Stimulated activated CD4-positive, alpha-beta T cell treated with anti-CD3 and anti-CD28 coated beads, Interleukin-12 subunit alpha, Interleukin-12 subunit beta, amount 100 ng/mL, for 4 hours (primary cell): ENCODE results near the gene KHDRBS2.

ENCODE experiments used
- DNase-seq: peaks from one replicate; pipeline ENCODE4 v3.0.0-alpha.2; 2020

Gene KHDRBS2

GRCh38 chr6:62009445-62009844, 276.6 kb downstream of the KHDRBS2 start:
- no peak for DNase-seq

- no peak for DNase-seq
These were observed 296.4 kb downstream of the KHDRBS2 start for GRCh38 chr6:61989616-61990015.

DNA sequence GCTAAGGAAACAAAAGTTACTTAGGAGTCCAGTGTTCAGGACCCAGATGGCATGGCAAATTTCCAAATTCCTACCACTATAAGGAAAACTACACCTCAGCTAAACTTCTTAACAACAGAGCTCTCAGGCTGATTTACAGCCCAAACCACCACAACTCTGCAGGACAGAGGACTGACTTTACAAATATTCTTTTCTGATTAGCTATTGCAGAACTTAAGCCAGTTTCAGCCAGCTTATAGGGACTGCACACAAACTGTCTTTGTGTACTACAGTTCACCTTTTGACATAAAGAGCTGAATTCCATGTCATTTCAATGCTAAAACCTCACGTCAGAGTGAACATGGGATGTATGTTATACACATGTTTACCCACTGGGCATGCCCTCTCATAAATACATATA, 305.4 kb downstream of the KHDRBS2 start:
- no peak for DNase-seq

- DNase-seq: no peak
These were observed 308.1 kb downstream of the KHDRBS2 start for GRCh38 chr6:61977947-61978346.

DNA sequence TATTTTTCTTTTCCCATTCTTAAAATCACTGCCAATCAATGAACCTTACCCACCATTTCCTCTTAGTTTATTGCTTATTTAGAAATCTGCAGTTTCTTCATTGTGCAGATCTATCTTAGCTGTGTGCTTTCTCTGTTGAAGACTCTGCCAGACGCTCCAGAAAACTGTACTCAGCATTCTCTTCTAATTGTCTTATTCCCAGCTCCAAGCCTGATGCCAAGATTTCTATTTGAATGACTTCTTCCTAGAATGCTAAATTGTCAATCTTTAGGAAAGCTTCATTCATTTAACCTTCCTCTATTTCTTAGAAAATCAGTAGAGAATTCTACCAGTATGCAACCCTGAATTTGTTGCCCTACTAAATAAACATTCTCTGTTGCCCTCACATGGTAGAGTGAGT, 308.9 kb downstream of the KHDRBS2 start:
- no peak for DNase-seq

- no peak for DNase-seq
These were observed 326.8 kb downstream of the KHDRBS2 start for GRCh38 chr6:61959196-61959595.

DNA sequence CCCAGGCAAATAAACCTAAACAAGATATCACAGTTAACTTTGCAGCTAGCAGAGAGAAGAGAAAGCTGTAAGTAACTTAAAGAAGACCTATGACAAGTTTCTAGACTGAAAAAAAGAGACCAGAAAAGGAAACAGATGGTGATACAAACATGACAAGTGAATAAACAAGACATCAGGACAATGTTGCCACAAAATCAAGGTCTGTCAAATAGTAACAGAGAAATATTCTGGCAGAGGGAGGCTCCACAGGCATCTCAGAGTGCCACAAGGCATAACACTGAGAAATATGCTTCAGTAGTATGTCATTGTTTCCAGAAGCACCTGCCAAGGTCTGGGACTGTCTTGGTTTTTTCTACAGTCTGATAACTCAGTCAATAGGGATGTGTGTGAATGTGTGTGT, 332.2 kb downstream of the KHDRBS2 start:
- no peak for DNase-seq

DNA sequence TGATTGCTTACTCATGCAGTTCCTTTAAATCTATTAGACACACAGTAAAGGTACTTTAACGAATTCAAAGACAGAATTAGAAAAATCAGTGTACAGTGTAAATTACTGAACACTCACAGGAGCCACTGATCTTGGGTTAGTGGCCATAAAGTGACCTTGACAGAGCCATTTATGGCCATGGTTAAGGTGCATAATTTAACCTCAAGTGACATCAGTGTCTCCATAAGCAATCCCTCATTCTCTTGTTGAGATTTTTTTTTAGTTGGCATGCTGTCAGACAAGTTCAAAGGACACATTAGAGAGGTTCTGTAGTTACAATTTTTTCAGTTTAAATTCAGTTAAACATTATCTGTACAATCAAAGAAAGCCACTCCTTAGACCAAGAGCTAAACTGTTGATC, 334.4 kb downstream of the KHDRBS2 start:
- DNase-seq: no peak

- no peak for DNase-seq
These were observed 335.2 kb downstream of the KHDRBS2 start for GRCh38 chr6:61950811-61951210.

GRCh38 chr6:61949971-61950370, 336.1 kb downstream of the KHDRBS2 start:
- no peak for DNase-seq

DNA sequence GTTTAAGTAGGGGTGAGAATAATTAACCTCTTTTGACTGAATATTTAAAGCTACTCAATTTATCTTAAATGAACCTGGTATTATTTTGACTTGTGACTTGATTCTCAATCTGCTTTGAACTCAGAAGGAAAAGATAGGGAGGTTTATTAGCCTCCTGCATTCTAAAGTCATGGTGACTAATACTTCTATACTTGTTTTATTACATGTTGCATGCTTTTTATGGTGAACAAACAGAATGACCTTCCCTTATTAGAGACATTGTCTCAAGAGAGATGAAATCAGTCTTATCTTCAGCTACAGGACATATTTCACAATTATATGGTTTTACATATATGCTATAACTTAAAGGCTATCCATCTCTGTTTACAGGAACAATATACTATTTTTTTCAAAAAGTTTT, 336.9 kb downstream of the KHDRBS2 start:
- no peak for DNase-seq

GRCh38 chr6:61947311-61947947, 338.6 kb downstream of the KHDRBS2 start:
- DNase-seq: no peak

DNA sequence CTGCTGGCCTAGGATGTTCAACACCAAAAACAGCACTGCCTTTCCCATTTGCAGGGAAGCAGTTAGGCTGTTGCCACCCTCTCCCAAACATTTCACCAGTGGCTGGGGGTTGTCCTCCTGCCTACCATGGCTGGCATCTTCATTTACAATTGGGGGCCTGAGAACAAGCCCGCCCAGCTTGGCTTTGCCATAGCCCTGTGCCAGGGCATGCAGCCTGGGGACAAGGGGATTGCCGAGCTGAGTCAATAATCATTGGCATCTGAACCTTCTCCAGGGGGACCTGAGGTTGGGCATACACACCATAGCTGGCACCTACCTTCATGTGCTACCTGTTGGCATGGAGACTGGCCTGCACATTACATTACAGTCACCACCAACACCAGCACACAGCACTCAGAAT, 345.1 kb downstream of the KHDRBS2 start:
- DNase-seq: no peak

- DNase-seq: no peak
These were observed 350.7 kb downstream of the KHDRBS2 start for GRCh38 chr6:61935242-61935846.

- no peak for DNase-seq
These were observed 376.5 kb downstream of the KHDRBS2 start for GRCh38 chr6:61909486-61909885.

DNA sequence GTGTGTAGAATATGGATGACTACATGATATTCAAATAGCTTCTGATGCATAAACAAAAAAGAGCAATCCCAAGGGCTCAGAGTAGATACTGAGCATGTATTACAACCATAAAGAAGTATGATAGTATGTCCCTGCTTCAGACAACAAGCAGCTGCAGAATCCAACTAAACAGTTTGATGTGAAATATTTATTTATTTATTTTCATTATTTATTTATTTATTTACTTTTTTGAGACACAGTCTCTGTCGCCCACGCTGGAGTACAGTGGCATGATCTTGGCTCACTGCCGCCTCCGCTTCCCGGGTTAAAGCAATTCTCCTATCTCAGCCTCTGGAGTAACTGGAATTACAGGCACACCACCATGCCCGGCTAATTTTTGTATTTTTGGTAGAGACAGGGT, 384.3 kb downstream of the KHDRBS2 start:
- DNase-seq: no peak

DNA sequence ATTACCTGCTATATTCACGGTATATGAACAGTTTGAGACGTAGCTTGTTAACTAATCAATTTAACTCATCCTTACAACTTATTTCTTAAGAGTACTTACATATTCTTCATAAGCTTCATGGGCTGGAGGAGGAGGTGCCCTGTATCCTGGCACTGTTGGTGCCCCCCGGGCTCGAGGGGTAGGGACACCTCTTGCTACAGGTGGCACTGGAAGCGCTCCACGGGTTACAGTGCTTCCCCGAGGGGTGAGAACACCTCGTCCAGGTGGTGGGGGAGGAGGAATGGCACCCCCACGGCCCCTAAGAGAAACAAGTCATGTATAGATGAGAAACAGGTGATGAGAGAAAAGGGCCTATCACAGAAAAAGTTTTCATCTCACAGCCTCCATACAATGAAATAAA, 391.5 kb downstream of the KHDRBS2 start:
- no peak for DNase-seq

DNA sequence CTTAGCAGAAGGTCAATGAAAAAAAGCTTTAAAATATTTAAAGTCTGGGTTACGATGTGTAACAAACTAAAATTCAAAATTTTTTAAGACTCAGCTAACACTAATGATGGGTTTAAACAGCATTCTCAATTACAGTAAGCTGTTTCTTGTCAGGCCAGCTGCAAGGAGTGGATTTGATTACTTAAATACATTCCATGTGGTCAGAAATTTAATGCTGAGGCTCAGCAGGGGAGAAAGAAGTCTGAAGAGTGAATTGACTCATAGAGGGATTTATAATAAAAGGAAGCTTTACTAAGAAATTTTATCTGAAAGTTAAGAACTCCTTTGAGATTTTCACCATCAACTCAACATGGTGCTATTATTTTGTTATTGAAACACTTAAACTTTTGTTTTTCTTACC, 398.6 kb downstream of the KHDRBS2 start:
- DNase-seq: no peak

- no peak for DNase-seq
These were observed 399.3 kb downstream of the KHDRBS2 start for GRCh38 chr6:61886608-61887259.

DNA sequence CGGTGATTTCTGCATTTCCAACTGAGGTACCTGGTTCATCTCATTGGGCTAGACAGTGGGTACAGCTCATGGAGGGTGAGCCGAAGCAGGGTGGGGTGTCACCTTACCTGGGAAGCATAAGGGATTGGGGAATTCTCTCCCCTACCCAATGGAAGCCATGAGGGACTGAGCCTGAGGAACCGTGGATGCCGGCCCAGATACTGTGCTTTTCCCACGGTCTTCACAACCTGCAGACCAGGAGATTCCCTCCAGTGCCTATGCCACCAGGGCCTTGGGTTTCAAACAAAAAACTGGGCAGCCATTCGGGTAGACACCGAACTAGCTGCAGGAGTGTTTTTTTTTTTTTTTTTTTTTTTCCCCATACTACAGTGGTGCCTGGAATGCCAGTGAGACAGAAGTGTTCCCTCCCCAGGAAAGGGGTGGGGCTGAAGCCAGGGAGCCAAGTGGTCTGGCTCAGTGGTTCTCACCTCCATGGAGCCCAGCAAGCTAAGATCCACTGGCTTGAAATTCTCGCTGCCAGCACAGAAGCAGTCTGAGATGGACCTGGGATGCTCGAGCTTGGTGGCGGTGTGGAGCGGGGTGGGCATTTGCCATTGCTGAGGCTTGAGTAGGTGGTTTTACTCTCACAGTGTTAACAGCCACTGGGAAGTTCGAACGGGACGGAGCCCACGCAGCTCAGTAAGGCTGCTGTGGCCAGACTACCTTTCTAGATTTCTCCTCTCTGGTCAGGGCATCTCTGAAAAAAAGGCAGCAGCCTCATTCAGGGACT, 416.2 kb downstream of the KHDRBS2 start:
- no peak for DNase-seq

DNA sequence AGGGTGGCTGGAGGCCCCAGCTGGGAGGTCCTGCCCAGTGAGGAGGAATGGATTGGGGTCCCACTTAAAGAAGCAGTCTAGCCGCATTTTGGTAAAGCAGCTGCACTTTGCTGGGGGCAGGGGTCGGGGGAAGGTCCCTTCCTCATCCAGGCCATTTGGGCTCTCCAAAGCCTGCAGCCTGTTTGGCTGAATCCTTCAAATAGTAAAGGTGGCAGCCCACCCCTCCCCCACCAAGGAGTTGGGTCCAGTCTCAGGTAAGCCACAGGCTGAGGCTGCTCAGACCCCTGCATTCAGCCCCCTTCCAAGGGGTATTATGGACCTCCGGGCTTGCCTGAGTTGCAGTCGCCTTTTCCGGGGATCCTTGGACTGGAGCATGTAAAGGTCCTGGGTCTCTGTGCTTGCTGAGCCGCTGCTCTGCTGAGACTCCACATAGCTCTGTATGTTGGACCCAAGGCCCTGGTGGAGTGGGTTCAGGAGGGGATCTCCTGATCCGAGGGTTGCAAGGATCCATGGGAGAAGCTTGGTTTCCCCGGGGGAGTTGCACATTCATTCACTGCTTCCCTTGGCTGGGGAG, 417.4 kb downstream of the KHDRBS2 start:
- no peak for DNase-seq

GRCh38 chr6:61867635-61868034, 418.4 kb downstream of the KHDRBS2 start:
- no peak for DNase-seq

DNA sequence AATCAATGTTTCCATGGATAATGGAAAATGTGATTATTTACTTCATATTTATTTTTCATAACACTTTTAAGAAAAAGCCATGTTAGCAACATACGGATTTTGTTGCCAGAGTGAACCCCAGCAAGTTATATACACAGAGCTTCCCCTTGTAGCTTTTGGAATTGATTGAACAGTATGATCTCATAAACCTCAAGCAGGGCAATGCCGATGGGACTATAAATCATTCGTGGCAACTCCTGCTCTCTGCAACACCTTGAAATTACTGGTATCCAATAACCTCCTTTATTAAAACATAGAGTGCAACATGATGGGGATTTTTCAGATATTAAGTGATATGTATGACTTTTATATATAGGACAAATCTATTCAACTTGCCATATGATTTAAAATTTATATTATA, 428.5 kb downstream of the KHDRBS2 start:
- no peak for DNase-seq

DNA sequence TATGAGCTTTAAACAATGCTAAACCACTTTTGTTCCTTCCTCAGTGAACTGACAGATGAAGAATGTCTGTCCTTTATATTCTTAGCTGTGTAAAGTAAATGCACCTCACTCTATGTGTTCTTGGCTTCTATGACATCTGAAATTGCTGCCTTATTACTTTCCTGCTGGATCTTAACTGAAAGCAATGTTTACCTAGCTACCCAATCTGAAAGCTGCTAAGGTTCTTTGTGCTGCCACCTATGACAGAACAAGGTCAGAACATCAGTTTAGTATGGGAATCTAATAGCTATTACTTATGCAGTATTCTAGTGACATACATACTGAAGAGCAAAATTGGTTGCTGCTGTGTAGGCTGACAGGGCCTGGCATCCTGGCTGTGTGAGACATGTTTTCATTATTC, 444.1 kb downstream of the KHDRBS2 start:
- no peak for DNase-seq
